HEK293 (cell line): ENCODE data around the gene ASCL5.

ENCODE experiments used
- CTCF ChIA-PET: fragments of 350-600 bp; formaldehyde crosslinking; extraction: SDS; loops from one replicate; lab custom pipeline; 2021; ENCODE audit warnings: antibody characterized with exemption; lab: Yijun Ruan, JAX
- POLR2A ChIA-PET: fragments of 300-600 bp; formaldehyde crosslinking; extraction: SDS; loops from one replicate; lab custom pipeline; 2020; ENCODE audit warnings: antibody characterized with exemption, inconsistent platforms; lab: Yijun Ruan, JAX
- H3K27ac ChIP-seq: fragments of 200-500 bp; sonication (Bioruptor generic); 2 replicates; pipeline ENCODE4 v1.5.1; 2014; ENCODE audit warnings: low read depth, low read length, control low read depth, inconsistent platforms; ENCODE audit errors: extremely low read depth
- H3K36me3 ChIP-seq, 2 experiments: fragments of 200-500 bp in 1 of 2; sonication (Bioruptor generic) in 1 of 2; 1 replicate in 1 of 2; 2 replicates in 1 of 2; pipeline ENCODE4 v1.5.1; 2014 to 2017; ENCODE audit warnings: inconsistent platforms in 2 of 2, low read length in 2 of 2; ENCODE audit not compliant: control insufficient read depth in 2 of 2, insufficient read depth in 1 of 2
- H3K4me1 ChIP-seq: fragments of 200-500 bp; sonication (Bioruptor generic); 2 replicates; pipeline ENCODE4 v1.5.1; 2014; ENCODE audit warnings: mild to moderate bottlenecking, low read length, inconsistent platforms; ENCODE audit not compliant: control insufficient read depth, insufficient read depth
- H3K4me3 ChIP-seq: 2 replicates; pipeline ENCODE4 v1.5.1; 2011; ENCODE audit warnings: low read depth, mild to moderate bottlenecking, control low read depth, low read length, moderate library complexity
- H3K9me3 ChIP-seq: fragments of 200-500 bp; sonication (Bioruptor generic); 2 replicates; pipeline ENCODE4 v1.5.1; 2014; ENCODE audit warnings: low read depth, low read length, inconsistent platforms; ENCODE audit not compliant: control insufficient read depth, insufficient read depth
- AEBP2 ChIP-seq: fragments of 450-650 bp; formaldehyde crosslinking; IDR thresholded peaks from 2 replicates; pipeline ENCODE4 v1.5.1; 2016; ENCODE audit warnings: missing biosample characterization, missing genetic modification characterization, borderline replicate concordance
- FEZF1 ChIP-seq: fragments of 450-650 bp; formaldehyde crosslinking; IDR thresholded peaks from 2 replicates; pipeline ENCODE4 v1.5.1; 2016; ENCODE audit warnings: missing biosample characterization, missing genetic modification characterization
- HOXA7 ChIP-seq: sonication (generic); formaldehyde crosslinking; IDR thresholded peaks from 2 replicates; pipeline ENCODE4 v1.8.1; 2022; ENCODE audit warnings: missing genetic modification reagents, borderline replicate concordance
- REPIN1 ChIP-seq: fragments of 450-650 bp; formaldehyde crosslinking; IDR thresholded peaks from 2 replicates; pipeline ENCODE4 v1.5.1; 2017; ENCODE audit warnings: missing biosample characterization, missing genetic modification characterization, low read depth
- REST ChIP-seq: fragments of 450-650 bp; formaldehyde crosslinking; IDR thresholded peaks from 2 replicates; pipeline ENCODE4 v1.5.1; 2016; ENCODE audit warnings: missing biosample characterization, missing genetic modification characterization
- SALL2 ChIP-seq: fragments of 450-650 bp; formaldehyde crosslinking; IDR thresholded peaks from 2 replicates; pipeline ENCODE4 v1.5.0; 2017; ENCODE audit warnings: missing biosample characterization, mild to moderate bottlenecking, missing genetic modification characterization, borderline replicate concordance
- ZBTB6 ChIP-seq: fragments of 450-650 bp; formaldehyde crosslinking; IDR thresholded peaks from 2 replicates; pipeline ENCODE4 v1.5.1; 2017; ENCODE audit warnings: missing biosample characterization, missing genetic modification characterization
- ZFP3 ChIP-seq: fragments of 450-650 bp; formaldehyde crosslinking; IDR thresholded peaks from 2 replicates; pipeline ENCODE4 v1.5.1; 2016; ENCODE audit warnings: low read depth, missing biosample characterization, missing genetic modification characterization
- ZIC2 ChIP-seq: fragments of 450-650 bp; formaldehyde crosslinking; IDR thresholded peaks from 2 replicates; pipeline ENCODE4 v1.5.1; 2016; ENCODE audit warnings: missing biosample characterization, missing genetic modification characterization
- ZNF157 ChIP-seq: fragments of 450-650 bp; formaldehyde crosslinking; IDR thresholded peaks from 2 replicates; pipeline ENCODE4 v1.5.1; 2016; ENCODE audit warnings: missing biosample characterization, missing genetic modification characterization
- ZNF354C ChIP-seq: fragments of 450-650 bp; formaldehyde crosslinking; IDR thresholded peaks from 2 replicates; pipeline ENCODE4 v1.5.1; 2016; ENCODE audit warnings: missing biosample characterization, missing genetic modification characterization, low read depth, borderline replicate concordance
- ZNF37A ChIP-seq: fragments of 450-650 bp; IDR thresholded peaks from 2 replicates; pipeline ENCODE4 v1.5.1; 2018; ENCODE audit warnings: missing biosample characterization, missing genetic modification characterization
- ZNF404 ChIP-seq: fragments of 450-650 bp; formaldehyde crosslinking; IDR thresholded peaks from 2 replicates; pipeline ENCODE4 v1.5.1; 2017; ENCODE audit warnings: missing biosample characterization, missing genetic modification characterization
- ZNF48 ChIP-seq: fragments of 450-650 bp; formaldehyde crosslinking; IDR thresholded peaks from 2 replicates; pipeline ENCODE4 v1.5.1; 2016; ENCODE audit warnings: missing biosample characterization, missing genetic modification characterization
- ZNF513 ChIP-seq: fragments of 450-650 bp; IDR thresholded peaks from 2 replicates; pipeline ENCODE4 v1.5.1; 2018; ENCODE audit warnings: missing biosample characterization, missing genetic modification characterization
- ZNF529 ChIP-seq: fragments of 450-650 bp; formaldehyde crosslinking; IDR thresholded peaks from 2 replicates; pipeline ENCODE4 v1.5.1; 2017; ENCODE audit warnings: missing genetic modification characterization, missing biosample characterization; ENCODE audit not compliant: insufficient replicate concordance
- ZNF670 ChIP-seq: fragments of 450-650 bp; formaldehyde crosslinking; IDR thresholded peaks from 2 replicates; pipeline ENCODE4 v1.5.1; 2016; ENCODE audit warnings: missing biosample characterization, missing genetic modification characterization, low read depth
- ZNF701 ChIP-seq: fragments of 450-650 bp; formaldehyde crosslinking; IDR thresholded peaks from 2 replicates; pipeline ENCODE4 v1.5.1; 2016; ENCODE audit warnings: missing biosample characterization, missing genetic modification characterization
- ZNF843 ChIP-seq: fragments of 450-650 bp; formaldehyde crosslinking; IDR thresholded peaks from 2 replicates; pipeline ENCODE4 v1.5.1; 2016; ENCODE audit warnings: missing biosample characterization, missing genetic modification characterization
- ZSCAN23 ChIP-seq: fragments of 450-650 bp; formaldehyde crosslinking; IDR thresholded peaks from 2 replicates; pipeline ENCODE4 v1.5.1; 2016; ENCODE audit warnings: missing biosample characterization, missing genetic modification characterization
- ZSCAN30 ChIP-seq: fragments of 450-650 bp; IDR thresholded peaks from 2 replicates; pipeline ENCODE4 v1.5.1; 2018; ENCODE audit warnings: missing biosample characterization, mild to moderate bottlenecking, missing genetic modification characterization, moderate library complexity
- ZXDB ChIP-seq: fragments of 450-650 bp; formaldehyde crosslinking; IDR thresholded peaks from 2 replicates; pipeline ENCODE4 v1.5.1; 2016; ENCODE audit warnings: missing biosample characterization, missing genetic modification characterization

ASCL5 gene

GRCh38 chr1:201139306-201139705 is 12.3 kb upstream of the ASCL5 start:
- H3K9me3 ChIP-seq: no peaks in the 10 kb centered on the region
- ChIA-PET CTCF (interaction anchor here (0.7 to 2.7 kb wide), 4 partner anchors 10 to 167 kb away, joined by 3 to 11 read pairs (median 5); no protein-coding TSS in a partner anchor), POLR2A (no interaction called here)
- H3K4me1 ChIP-seq: no peaks in the 10 kb centered on the region
- H3K36me3 ChIP-seq: peaks cover 0 to 100% of the 10 kb centered on the region in 2 experiments; a peak in 2 of 3 replicates
- no peak overlapping the region for H3K27ac ChIP-seq
- TF ChIP-seq ZIC2 (tag by site-specific recombination) (peak; percentile 64), AEBP2 (tag by site-specific recombination) (no peak), ZFP3 (no peak), ZSCAN30 (tag by site-specific recombination) (no peak), ZNF157 (tag by site-specific recombination) (no peak), ZNF354C (no peak), ZNF843 (tag by site-specific recombination) (no peak), ZNF513 (tag by site-specific recombination) (no peak)
- H3K4me3 ChIP-seq: no peak overlapping the region

- H3K27ac ChIP-seq: no peak overlapping the region
Observed at GRCh38 chr1:201138311-201138840, 11.4 kb upstream of the ASCL5 start.

More at GRCh38 chr1:201138311-201138840, 11.4 kb upstream of the ASCL5 start:
- TF ChIP-seq ZNF37A: no peak
- TF ChIP-seq ZNF670: no peak
- TF ChIP-seq HOXA7 (CRISPR knock-in tag): no peak
- TF ChIP-seq ZNF529: no peak
- no peak for TF ChIP-seq ZSCAN23 (tag by site-specific recombination)
- TF ChIP-seq SALL2 (tag by site-specific recombination): no peak
- TF ChIP-seq ZXDB: no peak
- TF ChIP-seq FEZF1 (tag by site-specific recombination): no peak
- TF ChIP-seq ZNF701 (tag by site-specific recombination): no peak
- no peak for TF ChIP-seq ZNF48 (tag by site-specific recombination)
- no peak for TF ChIP-seq REST (tag by site-specific recombination)
- TF ChIP-seq REPIN1 (tag by site-specific recombination): no peak
- no peak for TF ChIP-seq ZBTB6
- TF ChIP-seq ZNF404: no peak
- TF ChIP-seq, all 188 proteins: peak for 0
- POLR2A ChIA-PET: interaction anchor here (1.2 kb wide), 1 partner anchor 12 kb away, joined by 3 read pairs; no protein-coding TSS in a partner anchor
- CTCF ChIA-PET: interaction anchor here (0.8 to 2.7 kb wide), 3 partner anchors 19 to 167 kb away, joined by 3 to 11 read pairs (median 4); no protein-coding TSS in a partner anchor
- no peak overlapping the region for H3K4me3 ChIP-seq
- H3K36me3 ChIP-seq: peaks cover 0 to 94% of the 10 kb centered on the region in 2 experiments; a peak in 2 of 3 replicates
- H3K9me3 ChIP-seq: no peaks in the 10 kb centered on the region
- H3K4me1 ChIP-seq: no peaks in the 10 kb centered on the region
